GM12801 (cell line): ENCODE results near the gene TOX2.

ENCODE experiments used
- TF ChIP-seq, protein P1 (sequence below): IDR thresholded peaks from one replicate; pipeline ENCODE4 v1.5.1; 2011; ENCODE audit warnings: control low read depth; ENCODE audit not compliant: insufficient read length; ENCODE audit errors: extremely low read depth

TOX2 gene

DNA sequence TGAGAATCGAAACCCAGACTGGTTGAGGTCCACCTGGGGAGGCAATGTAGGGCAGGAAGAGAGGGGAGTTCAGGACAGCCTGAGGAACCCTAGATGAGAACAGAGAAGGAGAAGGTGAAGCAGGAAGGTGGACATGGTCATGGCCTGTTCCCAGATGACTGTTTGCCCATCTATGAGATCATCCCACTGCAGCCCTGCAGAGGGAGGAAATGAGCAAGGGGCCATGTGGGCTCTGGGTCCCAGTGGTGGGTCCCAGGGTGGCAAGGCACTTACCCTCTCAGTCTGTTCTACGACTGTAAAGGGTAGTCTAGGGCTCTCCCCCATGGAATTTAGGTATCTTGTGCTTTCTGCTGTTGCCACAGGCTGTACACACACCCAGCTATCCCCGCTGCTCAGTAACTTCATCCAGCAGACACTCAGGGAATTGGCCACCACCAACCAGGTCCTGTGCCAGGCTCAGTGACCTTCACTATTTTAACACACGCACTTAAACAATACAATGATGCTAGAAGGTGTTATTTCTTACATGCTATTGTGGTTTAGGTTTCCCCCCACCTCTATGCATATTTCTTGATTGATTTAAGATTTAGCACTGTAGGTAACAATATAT lies 89.8 kb downstream of the TOX2 start:
- TF ChIP-seq, protein P1, sequence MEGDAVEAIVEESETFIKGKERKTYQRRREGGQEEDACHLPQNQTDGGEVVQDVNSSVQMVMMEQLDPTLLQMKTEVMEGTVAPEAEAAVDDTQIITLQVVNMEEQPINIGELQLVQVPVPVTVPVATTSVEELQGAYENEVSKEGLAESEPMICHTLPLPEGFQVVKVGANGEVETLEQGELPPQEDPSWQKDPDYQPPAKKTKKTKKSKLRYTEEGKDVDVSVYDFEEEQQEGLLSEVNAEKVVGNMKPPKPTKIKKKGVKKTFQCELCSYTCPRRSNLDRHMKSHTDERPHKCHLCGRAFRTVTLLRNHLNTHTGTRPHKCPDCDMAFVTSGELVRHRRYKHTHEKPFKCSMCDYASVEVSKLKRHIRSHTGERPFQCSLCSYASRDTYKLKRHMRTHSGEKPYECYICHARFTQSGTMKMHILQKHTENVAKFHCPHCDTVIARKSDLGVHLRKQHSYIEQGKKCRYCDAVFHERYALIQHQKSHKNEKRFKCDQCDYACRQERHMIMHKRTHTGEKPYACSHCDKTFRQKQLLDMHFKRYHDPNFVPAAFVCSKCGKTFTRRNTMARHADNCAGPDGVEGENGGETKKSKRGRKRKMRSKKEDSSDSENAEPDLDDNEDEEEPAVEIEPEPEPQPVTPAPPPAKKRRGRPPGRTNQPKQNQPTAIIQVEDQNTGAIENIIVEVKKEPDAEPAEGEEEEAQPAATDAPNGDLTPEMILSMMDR, result no peak

DNA sequence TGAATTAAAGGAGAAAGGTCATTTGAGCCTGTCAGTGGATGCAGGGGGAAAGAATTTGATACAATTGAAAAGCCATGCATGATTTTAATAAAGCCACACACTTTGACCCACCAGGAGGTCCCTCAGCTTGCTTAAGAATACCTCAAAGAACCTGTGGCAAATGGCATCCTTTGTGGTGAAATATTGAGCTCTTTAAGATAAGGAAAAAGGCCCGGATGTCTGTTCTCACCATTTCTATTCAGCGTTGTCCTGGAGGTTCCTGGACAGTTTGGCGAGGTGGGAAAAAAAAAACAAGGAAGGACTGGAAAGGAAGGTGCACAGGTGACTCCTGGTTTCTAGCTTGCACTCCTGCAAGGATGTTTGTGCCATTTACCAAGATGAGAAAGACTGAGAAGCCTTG lies 91.0 kb downstream of the TOX2 start:
- TF ChIP-seq, protein P1, result no peak

DNA sequence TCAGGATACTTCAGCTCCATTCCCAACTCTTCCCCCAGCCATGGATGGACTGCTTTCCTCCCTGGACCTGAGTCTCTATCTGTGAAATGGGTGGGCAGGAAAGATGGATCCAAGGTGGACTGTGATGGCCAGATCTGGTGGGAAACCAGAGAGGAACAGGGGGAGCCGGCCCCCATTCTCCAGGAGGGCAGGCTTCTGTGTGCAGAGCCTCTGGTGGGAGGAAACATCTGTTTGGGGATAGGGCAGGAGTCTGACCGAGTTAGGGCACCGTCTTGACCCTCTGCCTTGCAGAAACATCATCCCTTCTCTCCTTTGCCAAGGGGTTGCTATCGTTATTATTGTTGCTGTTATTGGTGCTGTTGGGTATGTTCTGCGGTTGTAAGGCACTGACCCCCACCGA lies 91.5 kb downstream of the TOX2 start:
- TF ChIP-seq, protein P1, result no peak

DNA sequence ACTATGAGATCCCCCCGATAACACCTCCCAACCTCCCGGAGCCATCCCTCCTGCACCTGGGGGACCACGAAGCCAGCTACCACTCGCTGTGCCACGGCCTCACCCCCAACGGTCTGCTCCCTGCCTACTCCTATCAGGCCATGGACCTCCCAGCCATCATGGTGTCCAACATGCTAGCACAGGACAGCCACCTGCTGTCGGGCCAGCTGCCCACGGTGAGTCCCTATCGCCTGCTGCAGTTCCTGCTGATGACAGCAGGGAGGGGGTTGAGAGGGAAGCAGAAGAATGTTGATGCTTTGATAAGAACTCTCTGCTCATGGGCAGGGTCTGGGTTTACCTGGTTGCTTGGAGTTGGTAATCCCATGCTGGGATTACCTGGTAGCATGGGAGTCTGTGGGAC lies 91.9 kb downstream of the TOX2 start:
- TF ChIP-seq, protein P1, result no peak

DNA sequence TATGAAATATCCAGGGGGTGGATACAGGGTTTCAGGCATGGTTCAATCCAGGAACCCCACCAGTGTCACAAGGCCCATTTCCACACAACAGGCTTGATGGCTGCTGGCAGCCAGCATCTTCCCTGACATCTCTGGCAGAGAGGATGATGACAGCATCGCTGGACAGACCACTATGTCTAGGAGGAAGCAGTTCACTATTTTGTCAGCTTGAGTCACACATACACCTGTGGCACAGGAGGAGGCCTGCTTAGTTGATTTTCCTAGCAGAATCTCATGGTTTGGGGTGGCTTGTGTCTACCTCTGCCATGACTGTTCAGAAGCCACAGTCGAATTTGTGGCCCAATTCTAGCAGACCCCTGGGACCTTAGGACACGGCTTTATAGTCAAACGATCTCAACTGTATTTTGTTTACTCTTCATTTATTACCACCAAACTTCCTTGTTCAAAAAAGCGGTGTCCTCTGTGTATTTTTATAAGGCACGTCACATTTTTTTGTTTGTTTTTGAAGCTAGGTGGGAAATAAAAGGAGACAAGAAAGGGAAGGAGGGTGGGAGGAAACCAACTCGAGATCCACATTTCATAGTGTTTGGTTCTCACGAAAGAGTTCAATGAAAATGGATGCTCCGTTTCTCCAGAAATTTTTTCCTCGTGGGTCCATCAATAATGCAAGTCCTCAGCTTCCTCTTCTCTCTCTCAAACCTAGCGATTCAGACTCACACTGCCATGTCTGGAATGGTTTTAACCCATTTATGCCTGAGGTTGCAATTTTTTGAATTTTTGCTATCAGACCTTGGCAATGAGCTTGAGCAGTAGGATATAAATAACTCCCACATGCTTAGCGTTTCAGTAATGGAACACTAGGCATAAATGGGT lies 94.4 kb downstream of the TOX2 start:
- TF ChIP-seq, protein P1, result no peak

DNA sequence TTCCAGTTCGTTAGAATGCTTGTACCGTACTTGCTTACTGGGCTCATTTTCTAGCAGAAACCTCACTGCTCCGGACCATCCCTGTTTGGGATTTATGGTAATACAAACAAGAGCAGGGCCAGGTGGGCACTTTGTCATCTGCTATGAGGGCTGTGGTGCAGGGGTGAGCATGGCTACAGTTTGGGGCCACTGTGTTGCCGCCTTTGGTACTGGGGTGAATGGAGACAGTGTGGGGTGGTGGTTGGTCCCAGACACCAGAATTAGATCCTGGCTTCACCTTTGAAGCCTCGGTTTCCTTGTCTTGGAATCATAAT lies 95.0 kb downstream of the TOX2 start:
- TF ChIP-seq, protein P1, result no peak

DNA sequence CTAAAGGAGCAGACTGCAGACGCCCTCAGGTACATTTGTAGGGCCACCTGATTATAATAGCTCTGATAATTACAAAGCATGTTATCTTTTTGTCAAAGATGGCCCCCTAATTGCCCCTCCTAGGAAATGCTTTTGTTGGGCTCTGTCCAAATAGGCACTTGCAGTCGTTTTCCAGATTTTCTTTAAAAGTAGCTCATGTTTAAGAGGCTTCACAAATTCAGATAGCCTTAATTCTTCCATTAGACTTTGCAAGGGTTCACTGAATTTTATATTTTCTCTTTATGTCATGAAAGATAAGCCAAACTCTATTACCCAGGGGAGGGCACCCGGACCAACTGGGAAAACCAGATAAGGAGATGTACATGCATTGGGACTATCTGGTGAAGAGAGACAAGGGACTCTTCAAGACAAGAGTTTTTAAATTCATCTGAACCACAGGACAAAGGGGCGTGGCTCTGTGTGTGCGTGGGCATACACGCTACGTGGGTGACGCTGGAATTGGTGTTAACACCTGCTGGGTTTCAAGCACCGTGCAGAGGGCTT lies 95.6 kb downstream of the TOX2 start:
- TF ChIP-seq, protein P1, result no peak
